Measurements from ENCODE around the gene MT1G. TPM values are rescaled to one million over a fixed set of nuclear protein-coding genes. Genes with fewer than 3 reads are reported as not detected.
A peak's percentile ranks its signal among the peaks of the same experiment; 100 is the strongest.

Gene MT1G
- total RNA-seq, 4 donors from 2014 or later, result 21.0 to 1,835 (median 81.0) TPM

DNA sequence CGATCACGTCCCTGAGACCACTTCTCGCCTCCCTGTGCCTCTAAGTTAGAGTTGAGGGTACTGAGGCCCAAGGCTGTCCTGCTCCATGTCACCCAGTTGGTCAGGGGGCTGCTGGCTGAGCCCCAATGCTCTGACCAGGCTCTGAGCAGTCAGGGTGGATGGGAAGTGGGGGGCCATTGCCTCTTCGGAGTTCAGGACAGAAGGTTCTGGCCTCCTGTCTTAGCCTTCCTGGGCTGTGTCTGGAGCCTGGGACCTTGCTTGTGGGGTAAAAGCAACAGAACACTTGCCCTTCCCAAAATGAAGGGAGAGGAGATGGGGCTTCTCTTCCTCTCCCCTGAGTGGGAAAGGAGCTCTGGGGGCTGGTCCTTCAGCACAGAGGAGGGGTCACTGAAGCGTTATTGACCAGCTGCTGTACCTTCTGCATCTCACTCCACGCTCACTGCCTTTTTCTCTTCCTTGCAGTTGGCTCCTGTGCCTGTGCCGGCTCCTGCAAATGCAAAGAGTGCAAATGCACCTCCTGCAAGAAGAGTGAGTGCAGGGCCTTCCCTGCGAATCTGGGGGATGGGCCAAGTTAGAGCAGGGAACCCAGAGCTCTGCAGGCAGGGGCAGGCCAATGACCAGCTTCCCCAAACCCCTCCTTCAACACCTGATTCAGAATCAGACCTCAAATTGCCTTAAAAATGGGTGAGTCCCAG is 15.0 kb upstream of the MT1G start:
- no peaks in the 10 kb centered on the region for H3K9me3 ChIP-seq
- DNase-seq, result peak; percentile 20
- H3K4me3 ChIP-seq, result peak overlapping the region; percentile 43 to 79 (median 55)
- 17 to 30% methylated on average over 1 to 8 of the region's 8 CpGs for WGBS, 2 donors (ENCODE audit: low coverage in 1 of 2)
- intact Hi-C loops (cut with DNase I; ENCODE audit: low total_unique reads), result loop anchor here (5.0 kb wide), 2 partner anchors 56 to 76 kb away; partner anchors contain the start of genes MT1E and MT2A
- no peaks in the 10 kb centered on the region for H3K36me3 ChIP-seq
- H3K27ac ChIP-seq, result peak overlapping the region; percentile 79 to 87 (median 82)
- H3K27me3 ChIP-seq, result no peaks in the 10 kb centered on the region
- H3K4me1 ChIP-seq, result peaks cover 3 to 20% (median 11%) of the 10 kb centered on the region in 4 donors
- in situ Hi-C loops (cut with MboI; ENCODE audit: low pct_ligation_motif_present in 1 of 4, low pct_unique_long_range_greater_than_20kb in 1 of 4, low sequenced_read_pairs in 3 of 4), result no loop called here
- TF ChIP-seq EP300 (IDR thresholded peaks at IDR 0.05; ENCODE audit: low read depth) (no peak), POLR2AphosphoS5 (IDR thresholded peaks at IDR 0.05) (no peak), POLR2A (IDR thresholded peaks at IDR 0.05) (no peak)
- TF ChIP-seq, protein P1, sequence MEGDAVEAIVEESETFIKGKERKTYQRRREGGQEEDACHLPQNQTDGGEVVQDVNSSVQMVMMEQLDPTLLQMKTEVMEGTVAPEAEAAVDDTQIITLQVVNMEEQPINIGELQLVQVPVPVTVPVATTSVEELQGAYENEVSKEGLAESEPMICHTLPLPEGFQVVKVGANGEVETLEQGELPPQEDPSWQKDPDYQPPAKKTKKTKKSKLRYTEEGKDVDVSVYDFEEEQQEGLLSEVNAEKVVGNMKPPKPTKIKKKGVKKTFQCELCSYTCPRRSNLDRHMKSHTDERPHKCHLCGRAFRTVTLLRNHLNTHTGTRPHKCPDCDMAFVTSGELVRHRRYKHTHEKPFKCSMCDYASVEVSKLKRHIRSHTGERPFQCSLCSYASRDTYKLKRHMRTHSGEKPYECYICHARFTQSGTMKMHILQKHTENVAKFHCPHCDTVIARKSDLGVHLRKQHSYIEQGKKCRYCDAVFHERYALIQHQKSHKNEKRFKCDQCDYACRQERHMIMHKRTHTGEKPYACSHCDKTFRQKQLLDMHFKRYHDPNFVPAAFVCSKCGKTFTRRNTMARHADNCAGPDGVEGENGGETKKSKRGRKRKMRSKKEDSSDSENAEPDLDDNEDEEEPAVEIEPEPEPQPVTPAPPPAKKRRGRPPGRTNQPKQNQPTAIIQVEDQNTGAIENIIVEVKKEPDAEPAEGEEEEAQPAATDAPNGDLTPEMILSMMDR (IDR thresholded peaks at IDR 0.05), result no peak

DNA sequence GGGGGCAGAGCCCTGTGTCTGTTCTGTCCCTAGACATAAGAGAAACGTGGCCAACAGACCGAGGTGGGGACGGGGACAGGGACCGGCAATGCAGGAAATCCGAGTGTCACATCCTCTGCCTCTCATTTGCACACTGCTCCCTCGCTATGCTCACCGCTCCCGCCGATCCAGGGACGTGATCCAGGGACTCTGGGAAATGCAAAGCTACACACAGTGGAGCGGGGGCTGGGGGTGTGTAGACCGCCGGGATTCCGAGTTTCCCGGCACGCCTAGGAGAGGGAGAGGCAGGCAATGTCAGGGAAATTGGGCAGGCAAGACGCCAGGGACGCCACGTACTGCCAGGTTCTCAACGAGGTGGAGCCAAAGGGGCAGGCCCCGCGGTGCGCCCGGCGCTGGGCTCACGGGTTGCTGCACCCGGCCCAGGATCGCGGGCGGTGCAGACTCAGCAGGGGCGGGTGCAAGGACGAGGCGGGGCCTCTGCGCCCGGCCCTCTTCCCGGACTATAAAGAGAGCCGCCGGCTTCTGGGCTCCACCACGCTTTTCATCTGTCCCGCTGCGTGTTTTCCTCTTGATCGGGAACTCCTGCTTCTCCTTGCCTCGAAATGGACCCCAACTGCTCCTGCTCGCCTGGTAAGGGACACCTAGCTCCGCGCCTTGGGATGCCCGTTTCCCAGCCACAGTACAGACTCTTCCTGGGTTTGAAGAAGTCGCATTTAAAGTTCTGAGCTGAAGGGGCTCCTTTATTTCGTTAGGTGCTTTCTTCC is 14.3 kb upstream of the MT1G start, which contains the start of gene MT1X:
Gene MT1X (plus strand): TSS at position 532 of the 764 bp plus-strand sequence. CDS start 71 bp downstream, at position 603.
- Histone ChIP-seq H3K27me3 (no peaks in the 10 kb centered on the region), H3K4me1 (peaks cover 3 to 20% (median 11%) of the 10 kb centered on the region in 4 donors), H3K9me3 (no peaks in the 10 kb centered on the region), H3K4me3 (peak within 1 kb of the TSS; percentile 43 to 79 (median 55)), H3K36me3 (no peaks in the 10 kb centered on the region), H3K27ac (peak within 1 kb of the TSS; percentile 79 to 87 (median 82))
- peak; percentile 94 for DNase-seq
- intact Hi-C loops (cut with DNase I; ENCODE audit: low total_unique reads) (loop anchor here (5.0 kb wide), 2 partner anchors 55 to 75 kb away; partner anchors contain the start of genes MT1E and MT2A), in situ Hi-C loops (cut with MboI; ENCODE audit: low pct_ligation_motif_present in 1 of 4, low pct_unique_long_range_greater_than_20kb in 1 of 4, low sequenced_read_pairs in 3 of 4) (no loop called here)
- 0% methylated on average over 10 to 46 of the region's 49 CpGs for whole genome bisulfite sequencing, 2 donors (ENCODE audit: low coverage in 1 of 2)
- peak; percentile 96 for TF ChIP-seq EP300 (IDR thresholded peaks at IDR 0.05; ENCODE audit: low read depth)
- TF ChIP-seq POLR2A (IDR thresholded peaks at IDR 0.05), result peak; percentile 97
- peak in 2 of 3 donors; percentile 97 for TF ChIP-seq POLR2AphosphoS5 (IDR thresholded peaks at IDR 0.05)
- TF ChIP-seq, protein P1 (IDR thresholded peaks at IDR 0.05), result no peak

DNA sequence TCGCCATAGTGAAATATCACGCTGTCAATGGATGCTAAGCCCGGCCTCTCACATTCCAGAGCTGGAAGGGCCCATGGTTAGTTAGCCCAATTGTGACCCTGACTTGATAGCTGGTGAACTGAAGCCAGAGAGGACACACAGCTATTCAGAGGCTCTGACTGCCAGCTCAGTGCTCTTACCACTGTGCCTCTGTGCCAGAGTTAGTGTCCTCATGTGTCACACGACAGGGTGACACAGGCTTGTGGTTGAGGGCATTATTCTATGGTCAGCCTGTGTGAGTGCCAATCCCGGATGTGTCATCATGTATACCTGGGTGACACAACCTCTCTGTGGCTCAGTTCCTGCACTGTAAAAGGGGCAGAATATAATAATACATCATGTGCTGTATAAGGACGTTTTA is 12.0 kb upstream of the MT1G start:
- Histone ChIP-seq H3K36me3 (no peaks in the 10 kb centered on the region), H3K9me3 (no peaks in the 10 kb centered on the region), H3K4me3 (no peak overlapping the region), H3K27me3 (peaks cover 14% of the 10 kb centered on the region), H3K27ac (no peak overlapping the region), H3K4me1 (peaks cover 3 to 30% (median 18%) of the 10 kb centered on the region in 4 donors)
- intact Hi-C loops (cut with DNase I; ENCODE audit: low total_unique reads) (loop anchor here (5.0 kb wide), 2 partner anchors 53 to 73 kb away; partner anchors contain the start of genes MT1E and MT2A), in situ Hi-C loops (cut with MboI; ENCODE audit: low pct_ligation_motif_present in 1 of 4, low pct_unique_long_range_greater_than_20kb in 1 of 4, low sequenced_read_pairs in 3 of 4) (no loop called here)
- TF ChIP-seq POLR2A (IDR thresholded peaks at IDR 0.05) (no peak), EP300 (IDR thresholded peaks at IDR 0.05; ENCODE audit: low read depth) (no peak), POLR2AphosphoS5 (IDR thresholded peaks at IDR 0.05) (no peak)
- TF ChIP-seq, protein P1 (IDR thresholded peaks at IDR 0.05), result no peak
- DNase-seq, result no peak
- WGBS, 2 donors (ENCODE audit: low coverage in 1 of 2), result 82 to 86% methylated on average over 2 to 6 of the region's 6 CpGs
